GM03348 (cell line): ENCODE results near the gene SCT.

ENCODE experiments used
- DNase-seq: peaks from one replicate; pipeline ENCODE4 v3.0.0; 2012; ENCODE audit warnings: low spot score

SCT gene

DNA sequence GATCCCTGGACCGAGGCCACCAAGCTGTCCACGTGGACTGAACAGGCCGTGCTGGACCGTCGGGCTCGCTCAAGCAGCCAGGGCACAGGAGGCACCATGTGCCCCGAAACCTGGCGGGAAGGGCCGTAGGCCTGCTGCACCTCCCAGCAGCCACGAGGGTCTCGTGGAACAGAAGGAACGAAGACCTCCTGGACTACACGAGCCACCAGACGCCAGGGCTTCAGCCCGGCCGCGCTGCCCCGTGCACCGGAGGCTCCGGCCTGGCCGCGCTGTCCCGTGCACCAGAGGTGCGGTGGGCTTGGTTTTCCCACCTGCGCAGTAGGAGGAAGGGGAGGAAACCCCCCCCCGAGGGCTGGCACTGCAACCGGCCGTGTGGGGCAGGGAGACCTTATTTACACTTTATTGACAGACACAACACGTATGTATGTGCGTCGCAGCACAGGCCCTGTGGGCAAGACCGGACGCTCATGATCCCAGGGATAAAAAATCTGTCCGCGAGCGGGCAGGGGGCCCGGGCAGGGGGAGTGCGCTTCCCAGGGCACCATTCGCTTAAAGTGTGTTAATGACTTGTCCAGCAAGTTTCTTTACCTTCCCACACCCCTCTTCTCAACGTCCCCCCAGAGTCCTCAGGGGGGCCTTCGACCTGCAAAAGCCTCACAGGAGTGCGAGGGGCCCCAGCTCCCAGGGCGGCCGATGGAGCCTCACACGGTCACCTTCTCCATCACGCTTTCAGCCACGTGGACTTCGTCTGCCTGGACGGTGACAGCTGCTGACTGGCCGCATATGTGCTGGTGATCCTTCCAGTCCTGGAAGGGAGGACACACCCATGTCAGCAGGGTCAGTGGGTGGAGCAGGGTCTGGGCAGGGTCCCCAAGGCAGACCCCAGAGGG, 17.1 kb upstream of the SCT start:
- no peak for DNase-seq

DNA sequence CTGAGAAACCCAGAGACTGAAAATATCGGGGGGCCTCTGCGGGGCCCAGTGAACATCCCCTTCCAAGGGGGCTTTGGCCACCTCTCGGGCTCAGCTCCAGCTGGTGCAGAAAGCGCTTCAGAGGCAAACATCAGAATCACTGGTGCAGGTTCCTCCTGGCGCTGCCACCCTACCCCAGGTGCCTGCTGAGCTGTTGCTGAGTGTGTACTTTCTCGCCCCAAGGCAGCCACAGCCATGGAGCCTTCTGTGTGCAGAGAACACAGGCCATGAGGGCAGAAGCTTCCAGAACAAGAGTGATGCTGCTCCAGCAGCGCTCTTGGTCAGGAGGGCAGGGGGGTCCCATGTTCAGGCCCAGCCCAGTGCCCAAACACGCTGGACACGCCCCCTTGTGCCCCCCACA, 16.4 kb upstream of the SCT start:
- no peak for DNase-seq

DNA sequence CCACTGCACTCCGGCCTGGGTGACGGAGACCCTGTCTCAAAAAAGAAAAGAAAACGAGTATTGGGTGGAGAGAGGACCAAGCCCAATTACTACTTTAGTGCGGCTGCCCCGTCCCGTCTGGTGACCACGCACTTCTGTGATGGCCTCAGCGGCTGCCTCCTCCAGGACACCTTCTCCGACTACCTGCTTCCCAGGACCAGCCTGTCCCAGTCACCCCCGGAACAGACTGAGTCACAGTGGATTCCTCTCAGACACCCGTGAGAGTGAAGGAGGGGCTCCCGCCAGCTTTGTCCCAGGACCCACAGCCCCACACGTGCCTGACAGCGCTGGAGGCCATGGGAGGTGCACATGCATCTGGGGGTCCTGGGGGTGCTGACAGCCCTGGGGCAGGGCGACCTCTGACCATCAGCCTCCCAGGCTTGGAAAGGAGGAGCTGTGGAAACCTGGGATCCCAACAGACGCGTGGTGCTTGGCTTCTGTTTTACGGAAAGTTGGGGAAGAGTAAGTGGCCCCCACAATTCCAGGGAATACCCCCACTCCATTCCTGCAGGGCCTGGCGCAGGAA, 14.9 kb upstream of the SCT start:
- DNase-seq = no peak

DNA sequence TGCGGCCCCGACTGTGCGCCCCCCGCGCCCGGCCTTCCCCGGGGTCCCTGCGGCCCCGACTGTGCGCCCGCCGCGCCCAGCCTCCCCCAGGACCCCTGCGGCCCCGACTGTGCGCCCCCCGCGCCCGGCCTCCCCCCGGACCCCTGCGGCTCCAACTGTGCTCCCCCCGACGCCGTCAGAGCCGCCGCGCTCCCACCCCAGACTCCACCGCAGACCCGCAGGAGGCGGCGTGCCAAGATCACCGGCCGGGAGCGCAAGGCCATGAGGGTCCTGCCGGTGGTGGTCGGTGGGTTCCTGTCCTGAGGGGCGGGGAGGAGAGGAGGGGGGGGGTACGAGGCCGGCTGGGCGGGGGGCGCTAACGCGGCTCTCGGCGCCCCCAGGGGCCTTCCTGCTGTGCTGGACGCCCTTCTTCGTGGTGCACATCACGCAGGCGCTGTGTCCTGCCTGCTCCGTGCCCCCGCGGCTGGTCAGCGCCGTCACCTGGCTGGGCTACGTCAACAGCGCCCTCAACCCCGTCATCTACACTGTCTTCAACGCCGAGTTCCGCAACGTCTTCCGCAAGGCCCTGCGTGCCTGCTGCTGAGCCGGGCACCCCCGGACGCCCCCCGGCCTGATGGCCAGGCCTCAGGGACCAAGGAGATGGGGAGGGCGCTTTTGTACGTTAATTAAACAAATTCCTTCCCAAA, 13.2 kb upstream of the SCT start:
- no peak for DNase-seq

DNA sequence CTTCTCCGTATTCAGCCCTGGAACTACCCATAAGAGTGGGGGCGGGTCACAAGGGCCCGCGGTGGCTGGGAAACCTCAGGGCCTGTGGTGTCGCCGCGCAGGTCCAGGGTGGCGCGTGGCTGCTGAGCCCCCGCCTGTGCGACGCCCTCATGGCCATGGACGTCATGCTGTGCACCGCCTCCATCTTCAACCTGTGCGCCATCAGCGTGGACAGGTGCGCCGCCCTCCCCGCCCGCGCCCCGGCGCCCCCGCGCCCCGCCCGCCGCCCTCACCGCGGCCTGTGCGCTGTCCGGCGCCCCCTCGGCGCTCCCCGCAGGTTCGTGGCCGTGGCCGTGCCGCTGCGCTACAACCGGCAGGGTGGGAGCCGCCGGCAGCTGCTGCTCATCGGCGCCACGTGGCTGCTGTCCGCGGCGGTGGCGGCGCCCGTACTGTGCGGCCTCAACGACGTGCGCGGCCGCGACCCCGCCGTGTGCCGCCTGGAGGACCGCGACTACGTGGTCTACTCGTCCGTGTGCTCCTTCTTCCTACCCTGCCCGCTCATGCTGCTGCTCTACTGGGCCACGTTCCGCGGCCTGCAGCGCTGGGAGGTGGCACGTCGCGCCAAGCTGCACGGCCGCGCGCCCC, 12.5 kb upstream of the SCT start:
- no peak for DNase-seq

- no peak for DNase-seq
Measured at GRCh38 chr11:638631-639331, 11.8 kb upstream of the SCT start.

DNA sequence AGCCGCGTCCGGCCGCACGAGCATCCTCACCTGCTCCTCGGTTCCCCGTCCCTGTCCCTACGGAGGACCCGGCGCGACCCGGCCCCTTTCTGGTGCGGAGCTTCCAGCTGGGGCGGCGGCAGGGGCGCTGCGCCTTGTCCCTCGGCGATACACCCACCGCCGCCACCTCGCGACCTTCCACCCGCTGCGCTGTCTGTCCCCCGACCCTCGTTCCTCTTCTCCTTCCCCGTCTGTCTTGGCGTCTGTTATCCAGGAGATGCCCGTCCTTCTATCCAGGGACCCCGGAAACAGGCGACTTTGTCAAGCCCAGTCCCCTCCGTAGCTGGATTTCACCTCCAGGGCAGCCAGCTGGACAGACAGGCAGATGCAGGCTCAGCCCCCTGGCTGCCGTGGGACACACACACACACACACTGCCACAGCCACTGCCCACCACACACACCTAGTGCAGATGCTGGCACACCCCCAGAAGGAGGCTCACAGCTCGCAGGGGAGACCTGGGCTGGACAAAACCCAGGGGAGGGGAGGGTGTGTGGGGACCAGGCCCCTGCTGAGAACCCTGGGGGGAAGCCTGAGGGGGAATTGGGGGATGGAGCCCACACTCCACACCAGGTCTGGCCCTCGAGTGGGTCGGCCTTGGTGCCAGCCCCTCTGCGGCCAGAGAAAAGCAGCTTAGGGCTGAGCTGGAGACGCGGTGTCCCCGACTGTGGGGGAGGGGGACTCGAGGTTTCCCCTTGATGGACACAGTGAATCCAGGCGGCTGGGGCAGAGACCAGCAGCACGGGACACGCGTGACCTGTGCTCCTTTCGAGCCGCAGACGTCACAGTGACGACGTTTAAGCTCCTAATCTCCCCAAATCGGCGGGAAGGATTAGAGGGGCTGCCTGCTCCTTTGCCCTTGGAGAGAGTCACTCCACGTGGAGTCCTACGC, 10.9 kb upstream of the SCT start:
- DNase-seq = no peak

DNA sequence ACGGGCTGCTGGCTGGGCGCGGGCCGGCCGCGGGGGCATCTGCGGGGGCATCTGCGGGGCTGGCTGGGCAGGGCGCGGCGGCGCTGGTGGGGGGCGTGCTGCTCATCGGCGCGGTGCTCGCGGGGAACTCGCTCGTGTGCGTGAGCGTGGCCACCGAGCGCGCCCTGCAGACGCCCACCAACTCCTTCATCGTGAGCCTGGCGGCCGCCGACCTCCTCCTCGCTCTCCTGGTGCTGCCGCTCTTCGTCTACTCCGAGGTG, 10.3 kb upstream of the SCT start:
- no peak for DNase-seq

DNA sequence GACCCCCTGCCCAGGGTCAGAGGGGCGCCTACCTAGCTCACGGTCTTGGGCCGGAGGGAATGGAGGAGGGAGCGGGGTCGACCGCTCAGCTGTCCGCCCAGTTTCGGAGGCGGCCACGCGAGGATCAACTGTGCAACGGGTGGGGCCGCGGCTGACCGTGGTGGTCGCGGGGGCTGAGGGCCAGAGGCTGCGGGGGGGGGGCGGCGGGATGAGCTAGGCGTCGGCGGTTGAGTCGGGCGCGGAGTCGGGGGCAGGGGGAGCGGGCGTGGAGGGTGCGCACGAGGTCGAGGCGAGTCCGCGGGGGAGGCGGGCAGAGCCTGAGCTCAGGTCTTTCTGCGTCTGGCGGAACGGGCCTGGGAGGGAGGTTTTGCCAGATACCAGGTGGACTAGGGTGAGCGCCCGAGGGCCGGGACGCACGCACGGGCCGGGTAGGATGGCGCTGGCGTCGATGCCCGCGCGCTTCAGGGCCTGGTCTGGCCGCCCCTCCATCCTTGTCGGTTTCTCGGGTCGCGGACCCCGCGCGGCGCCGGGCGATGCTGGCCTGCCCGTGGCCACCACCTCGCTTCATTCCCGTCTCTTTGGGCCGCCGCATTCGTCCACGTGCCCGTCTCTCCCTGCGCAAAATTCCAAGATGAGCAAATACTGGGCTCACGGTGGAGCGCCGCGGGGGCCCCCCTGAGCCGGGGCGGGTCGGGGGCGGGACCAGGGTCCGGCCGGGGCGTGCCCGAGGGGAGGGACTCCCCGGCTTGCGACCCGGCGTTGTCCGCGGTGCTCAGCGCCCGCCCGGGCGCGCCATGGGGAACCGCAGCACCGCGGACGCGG, 9.7 kb upstream of the SCT start, which contains the start of gene DRD4:
TSS of gene DRD4 (plus strand) at position 759 of the 822 bp plus-strand sequence. CDS start at position 795, 36 bp downstream.
- DNase-seq = peak; percentile 86

DNA sequence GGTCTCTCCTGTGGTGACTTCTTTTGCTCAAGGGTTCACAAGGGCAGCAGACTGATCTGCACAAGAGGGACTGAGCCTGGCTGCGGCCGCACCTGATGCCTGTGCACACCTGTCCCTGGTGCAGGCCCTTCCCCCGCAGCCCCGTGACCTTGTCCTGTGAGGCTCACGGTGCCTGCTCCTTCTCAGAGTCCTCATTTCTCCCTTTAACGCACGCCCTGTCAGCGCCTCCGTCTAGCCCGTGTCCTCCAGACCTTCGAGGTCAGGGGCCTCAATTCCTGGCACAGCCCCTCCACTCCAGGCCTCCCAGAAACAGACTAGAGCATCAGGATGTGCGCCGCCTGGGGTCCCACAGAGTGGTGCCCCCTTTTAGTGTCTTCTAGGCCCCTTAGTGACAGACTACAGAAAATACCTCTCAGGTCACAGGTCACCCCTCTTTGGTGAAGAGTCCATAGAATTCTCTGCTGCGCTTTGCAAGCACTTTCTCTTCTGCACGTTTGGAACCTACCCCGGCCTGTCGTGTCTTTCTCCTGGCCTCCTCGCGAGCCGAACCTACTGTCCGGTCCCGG, 9.0 kb upstream of the SCT start:
- DNase-seq = no peak

GRCh38 chr11:630871-631270, 3.9 kb upstream of the SCT start:
- no peak for DNase-seq

DNA sequence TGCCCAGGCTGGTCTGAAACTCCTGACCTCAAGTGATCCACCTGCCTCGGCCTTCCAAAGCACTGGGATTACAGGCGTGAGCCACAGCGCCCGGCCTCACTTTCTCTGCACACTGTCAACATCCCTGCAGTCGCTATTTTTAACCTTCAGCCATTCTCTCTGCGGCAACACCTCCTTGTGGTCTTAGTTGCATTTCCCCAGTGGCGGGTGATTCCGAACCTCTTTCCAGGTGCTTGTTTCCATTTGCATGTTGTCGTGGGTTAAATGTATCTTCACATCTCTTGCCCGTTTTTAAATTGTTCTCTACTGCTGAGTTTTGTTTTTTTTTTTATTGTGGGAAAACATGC, 2.2 kb upstream of the SCT start:
- DNase-seq = no peak

- no peak for DNase-seq
Measured at GRCh38 chr11:628056-628455, 1.1 kb upstream of the SCT start.

GRCh38 chr11:627308-627576, 261 bp upstream of the SCT start:
- DNase-seq = no peak

DNA sequence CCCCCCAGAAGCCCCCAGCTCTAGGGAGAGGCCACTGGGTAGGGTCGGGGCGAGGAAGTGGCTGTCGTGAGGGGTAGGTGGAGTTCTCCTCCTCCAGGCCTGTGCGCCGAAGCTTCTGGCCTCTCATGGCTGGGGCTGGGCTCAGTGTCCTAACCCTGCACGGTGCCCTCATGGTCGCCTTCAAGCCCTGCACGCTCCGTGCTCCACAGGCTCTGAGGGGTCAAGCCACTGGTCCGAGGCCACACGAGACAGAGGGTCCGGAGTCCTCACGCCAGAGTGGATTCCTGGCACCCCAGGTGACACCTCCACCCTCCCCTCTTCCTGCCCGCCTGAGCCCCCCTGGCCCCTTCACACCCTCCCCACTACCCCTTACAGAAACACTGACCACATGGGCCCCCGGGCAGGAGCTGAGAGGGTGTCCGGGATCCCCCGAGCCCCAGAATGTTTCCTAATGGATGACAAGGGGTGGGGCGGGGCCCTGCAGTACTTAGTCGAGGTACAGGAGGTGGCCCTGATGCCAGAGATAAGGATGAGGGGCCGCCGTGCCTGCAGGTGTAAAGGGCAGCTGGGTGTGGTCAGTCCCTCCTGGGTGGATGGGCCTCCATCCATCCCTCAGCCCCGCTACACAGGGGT, 1.2 kb downstream of the SCT start:
- DNase-seq = no peak

GRCh38 chr11:624705-625635, 2.0 kb downstream of the SCT start, which contains the start of gene CDHR5:
Gene CDHR5, minus strand, starts transcription at chr11:624955. Its CDS starts 53 bp downstream, at chr11:624902.
- no peak for DNase-seq

- DNase-seq = no peak
Measured at GRCh38 chr11:623999-624704, 2.8 kb downstream of the SCT start.

DNA sequence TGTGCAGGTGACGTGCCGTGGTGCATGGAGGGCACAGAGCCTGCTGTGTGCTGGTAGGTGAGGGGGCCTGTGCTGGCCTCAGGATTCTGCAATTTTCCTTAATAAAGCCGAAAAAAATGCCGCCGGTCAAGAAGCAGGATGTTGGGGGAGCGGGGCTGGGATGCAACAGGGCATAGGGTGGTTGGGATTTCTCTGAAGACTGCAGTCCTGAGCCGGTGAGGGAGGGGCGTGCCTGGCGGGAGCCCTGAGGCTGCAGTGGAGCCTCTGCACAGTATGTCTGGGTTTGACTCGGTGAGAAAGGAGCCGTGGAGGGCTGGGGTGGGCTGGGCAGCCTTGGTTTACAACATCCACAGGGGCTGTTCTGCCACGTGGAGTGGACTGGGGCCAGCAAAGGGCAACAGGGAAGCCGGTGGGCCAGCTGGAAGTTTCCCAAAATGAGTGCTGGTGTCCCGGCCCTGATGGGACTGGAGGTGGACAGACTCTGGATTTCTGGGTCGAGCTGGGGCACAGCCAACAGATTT, 3.6 kb downstream of the SCT start:
- no peak for DNase-seq
